Activated T-helper 1 cell treated with anti-CD3 and anti-CD28 coated beads, Interleukin-12 subunit alpha, Interleukin-12 subunit beta, Interleukin-2, Interleukin-4 antibody, amounts not matched to agents 30 ng/mL and 10 ng/mL and 1 ng/mL, durations not matched to agents 14 hours and 24 hours and 36 hours (primary cell): ENCODE data around the gene THRAP3. TPM values are rescaled to one million over a fixed set of nuclear protein-coding genes. Genes with fewer than 3 reads are reported as not detected.
"Not testable (repeated sequence)": the region's sequence is repeated elsewhere in the genome, so short reads cannot be mapped to it uniquely, and the experiment has no call there.

ENCODE experiments used
- DNase-seq: peaks from one replicate; pipeline ENCODE4 v3.0.0; 2021; ENCODE audit warnings: low spot score
- H3K27ac Mint-ChIP-seq: one replicate; pipeline ENCODE4 v1.8.0; 2021; ENCODE audit warnings: mild to moderate bottlenecking, mixed read lengths
- H3K27me3 Mint-ChIP-seq: one replicate; pipeline ENCODE4 v1.8.0; 2022; ENCODE audit warnings: mild to moderate bottlenecking, moderate library complexity, mixed read lengths; ENCODE audit not compliant: insufficient read depth
- H3K36me3 Mint-ChIP-seq: one replicate; pipeline ENCODE4 v1.8.0; 2021; ENCODE audit warnings: low read depth, mixed read lengths
- H3K4me1 Mint-ChIP-seq: one replicate; pipeline ENCODE4 v1.8.0; 2021; ENCODE audit warnings: low read depth, mixed read lengths
- H3K4me3 Mint-ChIP-seq: one replicate; pipeline ENCODE4 v1.8.0; 2021; ENCODE audit warnings: mild to moderate bottlenecking, moderate library complexity, mixed read lengths
- H3K9me3 Mint-ChIP-seq: one replicate; pipeline ENCODE4 v1.8.0; 2021; ENCODE audit warnings: mixed read lengths
- intact Hi-C: fragments of 100-400 bp; cut with micrococcal nuclease; formaldehyde crosslinking; loops from one replicate; pipeline ENCODE4 v1.15.1; 2024
- total RNA-seq: library from RNA; stranded (reverse); gene quantifications from 2 replicates; pipeline ENCODE4 v1.2.3, GENCODE V29; 2022

THRAP3 gene
- total RNA-seq, 1 donor from 2014 or later: 147 TPM

DNA sequence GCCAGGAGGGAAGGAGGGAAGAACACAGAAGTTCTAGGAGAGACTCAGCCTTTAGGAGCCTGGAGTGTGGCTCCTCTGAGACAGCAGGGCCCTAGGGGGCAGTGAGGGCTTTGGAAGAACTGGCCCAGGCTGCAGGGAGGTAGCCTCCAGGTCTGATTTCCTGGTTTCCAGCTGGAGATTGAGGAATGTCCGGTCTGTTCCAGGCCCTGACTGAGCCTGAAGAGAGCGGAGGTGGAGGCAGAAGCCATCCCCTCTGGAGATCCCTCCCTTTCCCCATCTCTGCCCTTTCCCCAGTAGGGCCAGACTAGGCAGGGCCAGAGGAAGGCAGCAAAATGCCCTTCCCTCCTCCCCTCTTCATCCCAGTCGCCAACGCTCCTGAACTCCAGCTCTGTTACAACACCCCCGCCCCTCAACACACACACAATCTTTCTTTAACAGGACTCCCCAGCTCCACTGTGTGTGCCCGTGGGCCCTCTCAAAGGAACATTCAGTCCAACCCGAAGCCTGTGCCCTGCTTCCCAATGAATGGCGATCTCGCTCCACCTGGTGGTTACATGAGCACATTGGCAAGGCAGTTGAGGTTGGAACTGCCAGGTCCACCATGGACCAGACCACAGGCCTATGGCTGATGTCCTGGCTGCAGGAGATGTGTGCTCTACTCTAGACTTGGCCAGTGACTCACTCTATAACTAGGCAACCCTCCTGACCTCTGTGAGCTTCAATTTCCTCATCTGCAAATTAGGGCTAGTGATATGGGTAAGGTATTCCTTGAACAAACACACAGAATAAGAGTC, 36.2 kb upstream of the THRAP3 start:
- Mint-ChIP-seq H3K9me3 (no peaks in the 10 kb centered on the region), H3K27me3 (no peaks in the 10 kb centered on the region), H3K4me3 (no peak overlapping the region), H3K36me3 (peaks cover 4% of the 10 kb centered on the region), H3K4me1 (peaks cover 6% of the 10 kb centered on the region), H3K27ac (peak overlapping the region; percentile 88)
- intact Hi-C loops: loop anchor here (1.0 kb wide), 4 partner anchors 36 to 97 kb away; partner anchors contain the start of genes THRAP3 and TRAPPC3
- DNase-seq: peak; percentile 76

DNA sequence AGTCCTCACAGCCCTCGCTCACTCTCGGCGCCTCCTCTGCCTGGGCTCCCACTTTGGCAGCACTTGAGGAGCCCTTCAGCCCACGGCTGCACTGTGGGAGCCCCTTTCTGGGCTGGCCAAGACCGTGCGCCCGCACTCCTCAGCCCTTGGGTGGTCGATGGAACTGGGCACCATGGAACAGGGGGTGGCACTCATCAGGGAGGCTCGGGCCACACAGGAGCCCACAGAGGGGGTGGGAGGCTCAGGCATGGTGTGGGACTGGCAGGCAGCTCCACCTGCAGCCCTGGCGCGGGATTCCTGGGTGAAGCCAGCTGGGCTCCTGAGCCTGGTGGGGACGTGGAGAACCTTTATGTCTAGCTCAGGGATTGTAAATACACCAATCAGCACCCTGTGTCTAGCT, 27.4 kb upstream of the THRAP3 start:
- DNase-seq, H3K27ac Mint-ChIP-seq, H3K27me3 Mint-ChIP-seq, H3K4me3 Mint-ChIP-seq, H3K36me3 Mint-ChIP-seq, H3K9me3 Mint-ChIP-seq, H3K4me1 Mint-ChIP-seq, intact Hi-C loops: not testable (repeated sequence)

DNA sequence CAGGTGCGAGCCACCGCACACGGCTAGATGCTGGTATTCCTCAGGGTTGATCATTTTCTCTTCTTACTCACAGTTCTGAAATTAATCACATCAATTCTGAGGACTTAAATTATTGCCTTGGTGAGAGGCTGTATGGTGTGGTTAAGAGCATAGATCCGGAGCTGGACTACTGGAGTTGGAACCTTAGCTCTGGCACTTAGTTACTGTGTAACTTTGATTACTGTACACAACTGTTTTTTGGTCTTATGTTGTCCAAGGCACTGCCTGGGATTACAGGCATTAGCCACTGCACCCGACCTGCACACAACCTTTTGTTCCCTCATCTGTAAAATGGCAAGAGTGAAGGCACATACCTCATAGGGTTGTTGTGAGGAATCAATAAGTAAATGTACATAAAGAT, 25.6 kb upstream of the THRAP3 start:
- no peak overlapping the region for H3K4me3 Mint-ChIP-seq
- H3K9me3 Mint-ChIP-seq: no peaks in the 10 kb centered on the region
- H3K36me3 Mint-ChIP-seq: no peaks in the 10 kb centered on the region
- no peaks in the 10 kb centered on the region for H3K27me3 Mint-ChIP-seq
- DNase-seq: no peak
- H3K4me1 Mint-ChIP-seq: no peaks in the 10 kb centered on the region
- no peak overlapping the region for H3K27ac Mint-ChIP-seq
- intact Hi-C loops: no loop called here

DNA sequence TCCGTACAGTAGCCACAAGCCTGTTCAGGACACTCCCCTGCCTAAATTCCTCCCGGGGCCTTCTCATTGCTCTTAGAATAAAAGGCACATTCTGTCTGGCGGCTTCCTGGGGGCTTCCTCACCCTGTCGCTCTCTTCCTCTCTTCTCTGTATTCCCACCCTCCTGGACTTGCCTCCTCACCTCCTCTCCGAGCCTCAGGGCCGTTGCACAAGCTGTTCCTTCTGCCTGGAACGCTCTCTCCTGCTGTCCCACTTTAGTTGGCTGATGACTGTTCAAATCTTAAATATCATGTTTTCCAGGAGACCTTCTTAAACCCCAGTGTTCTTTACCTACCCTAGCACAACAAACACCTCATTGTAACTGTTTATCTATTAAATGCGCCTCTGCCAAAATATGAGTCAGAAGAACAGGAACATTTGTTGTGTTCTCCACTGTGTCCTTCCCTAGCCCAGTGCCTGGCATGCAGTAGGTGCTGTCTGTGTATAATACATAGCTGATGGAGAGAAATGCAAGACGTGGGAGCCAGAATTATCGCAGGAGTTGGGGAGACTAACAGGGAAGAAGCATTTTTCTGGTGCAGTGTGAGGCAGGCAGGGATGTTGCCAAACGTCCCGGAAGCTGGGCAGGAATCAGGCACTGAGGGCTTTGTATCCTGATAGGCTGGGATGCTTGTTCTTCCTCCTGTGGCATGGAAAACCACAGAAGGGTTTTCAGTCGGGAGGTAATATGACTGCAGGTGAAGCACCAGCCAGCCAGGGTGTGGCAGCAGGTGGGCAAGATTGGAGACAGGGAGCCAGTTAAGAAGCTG, 24.1 kb upstream of the THRAP3 start:
- no peaks in the 10 kb centered on the region for H3K4me1 Mint-ChIP-seq
- no peak for DNase-seq
- no peaks in the 10 kb centered on the region for H3K36me3 Mint-ChIP-seq
- no peak overlapping the region for H3K4me3 Mint-ChIP-seq
- intact Hi-C loops: no loop called here
- no peak overlapping the region for H3K27ac Mint-ChIP-seq
- no peaks in the 10 kb centered on the region for H3K27me3 Mint-ChIP-seq
- H3K9me3 Mint-ChIP-seq: no peaks in the 10 kb centered on the region

DNA sequence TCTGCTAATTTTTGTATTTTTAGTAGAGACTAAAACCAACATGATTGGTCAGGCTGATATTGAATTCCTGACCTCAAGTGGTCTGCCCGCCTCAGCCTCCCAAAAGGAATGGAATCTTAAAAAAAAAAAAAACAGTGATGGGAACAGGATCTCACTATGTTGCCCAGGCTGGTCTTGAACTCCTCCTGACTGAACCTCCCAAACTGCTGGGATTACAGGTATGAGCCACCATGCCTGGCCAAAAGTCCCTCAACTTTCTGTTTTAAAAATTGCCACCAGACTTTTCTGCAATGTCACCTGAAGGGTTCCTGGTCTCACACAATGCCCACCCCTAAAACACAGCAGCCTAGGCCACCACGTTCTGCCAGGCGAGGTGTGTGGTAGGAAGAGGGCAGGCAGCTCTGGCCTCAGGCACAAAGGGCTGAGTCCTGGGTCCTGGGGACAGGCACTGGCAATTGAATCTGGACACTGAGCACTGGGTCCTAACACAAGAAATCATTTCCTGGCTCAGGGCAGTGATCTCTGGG, 21.2 kb upstream of the THRAP3 start:
- H3K36me3 Mint-ChIP-seq: no peaks in the 10 kb centered on the region

DNA sequence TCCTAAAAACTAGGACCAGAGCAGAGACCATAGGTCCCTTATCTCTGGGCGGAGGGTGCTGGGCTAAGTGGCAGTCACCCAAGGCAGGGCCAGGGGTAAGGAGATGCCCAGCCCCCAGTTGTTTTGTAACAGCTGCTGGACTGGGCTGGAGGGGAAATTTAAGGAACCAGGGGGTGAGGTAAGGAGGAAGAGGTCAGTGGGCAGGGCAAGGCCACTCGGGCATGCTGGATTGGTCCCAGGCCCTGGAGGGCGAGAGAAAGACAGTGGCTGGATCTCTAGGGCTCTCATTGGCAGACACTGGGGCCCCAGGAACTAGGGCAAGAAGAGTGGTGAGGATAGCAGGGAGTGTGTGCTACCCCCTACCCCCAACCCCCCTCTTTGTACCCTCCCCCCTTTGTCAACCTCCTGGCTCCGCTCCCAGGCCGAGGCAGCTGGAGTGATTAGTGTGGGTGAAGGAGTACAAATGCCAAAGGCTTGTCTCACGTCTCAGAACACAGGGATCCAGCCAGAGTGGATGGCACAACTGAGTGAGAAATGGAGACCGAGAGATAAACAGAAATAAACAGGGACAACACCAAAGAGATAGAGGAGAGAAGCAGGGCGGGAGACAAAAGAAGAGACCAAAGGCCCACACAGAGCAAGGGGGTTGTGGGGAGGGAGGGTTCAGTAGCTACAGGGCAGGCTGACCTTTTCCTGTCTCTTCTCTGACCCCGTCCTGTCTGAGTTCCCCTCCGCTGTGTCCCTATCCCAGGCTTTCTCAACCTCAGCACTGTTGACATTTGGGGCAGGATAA, 20.5 kb upstream of the THRAP3 start:
- H3K4me3 Mint-ChIP-seq: no peak overlapping the region
- no peaks in the 10 kb centered on the region for H3K36me3 Mint-ChIP-seq
- DNase-seq: no peak
- no peaks in the 10 kb centered on the region for H3K9me3 Mint-ChIP-seq
- intact Hi-C loops: no loop called here
- H3K4me1 Mint-ChIP-seq: peaks cover 10% of the 10 kb centered on the region
- H3K27me3 Mint-ChIP-seq: no peaks in the 10 kb centered on the region
- no peak overlapping the region for H3K27ac Mint-ChIP-seq

More for the DNA sequence above, 21.2 kb upstream of the THRAP3 start:
- Mint-ChIP-seq H3K4me3 (no peak overlapping the region), H3K4me1 (peaks cover 10% of the 10 kb centered on the region), H3K27me3 (no peaks in the 10 kb centered on the region), H3K27ac (no peak overlapping the region), H3K9me3 (no peaks in the 10 kb centered on the region)
- intact Hi-C loops: no loop called here
- DNase-seq: no peak

DNA sequence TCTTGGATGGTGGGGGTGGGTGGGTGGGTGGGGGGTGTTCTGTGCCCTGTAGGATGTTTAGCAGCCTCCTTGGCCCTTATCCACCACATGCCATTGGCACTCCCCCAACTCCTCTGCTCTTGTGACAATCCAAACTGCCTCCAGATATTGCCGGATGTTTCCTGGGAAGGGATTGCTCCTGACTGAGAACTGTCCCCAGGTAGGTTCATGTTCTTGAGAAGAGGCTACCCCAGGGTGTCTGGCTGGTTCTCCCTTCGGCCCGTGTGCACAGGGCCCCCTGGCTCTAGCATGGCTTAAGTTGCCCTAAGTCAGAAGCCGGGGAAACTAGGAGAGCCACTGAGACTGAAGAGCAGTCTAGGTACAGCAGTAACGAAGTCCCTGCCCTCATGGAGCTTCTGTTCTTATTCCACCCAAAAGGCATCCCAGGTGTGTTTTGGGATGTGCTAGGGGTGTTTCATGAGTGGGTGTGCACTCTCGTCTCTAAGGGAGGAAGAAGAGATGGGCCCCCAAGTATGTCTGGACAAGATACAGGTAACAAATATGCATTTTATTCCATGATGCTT, 19.8 kb upstream of the THRAP3 start:
- Mint-ChIP-seq H3K4me3 (no peak overlapping the region), H3K27ac (no peak overlapping the region), H3K9me3 (no peaks in the 10 kb centered on the region), H3K36me3 (no peaks in the 10 kb centered on the region), H3K27me3 (no peaks in the 10 kb centered on the region), H3K4me1 (peaks cover 10% of the 10 kb centered on the region)
- intact Hi-C loops: no loop called here
- DNase-seq: no peak

DNA sequence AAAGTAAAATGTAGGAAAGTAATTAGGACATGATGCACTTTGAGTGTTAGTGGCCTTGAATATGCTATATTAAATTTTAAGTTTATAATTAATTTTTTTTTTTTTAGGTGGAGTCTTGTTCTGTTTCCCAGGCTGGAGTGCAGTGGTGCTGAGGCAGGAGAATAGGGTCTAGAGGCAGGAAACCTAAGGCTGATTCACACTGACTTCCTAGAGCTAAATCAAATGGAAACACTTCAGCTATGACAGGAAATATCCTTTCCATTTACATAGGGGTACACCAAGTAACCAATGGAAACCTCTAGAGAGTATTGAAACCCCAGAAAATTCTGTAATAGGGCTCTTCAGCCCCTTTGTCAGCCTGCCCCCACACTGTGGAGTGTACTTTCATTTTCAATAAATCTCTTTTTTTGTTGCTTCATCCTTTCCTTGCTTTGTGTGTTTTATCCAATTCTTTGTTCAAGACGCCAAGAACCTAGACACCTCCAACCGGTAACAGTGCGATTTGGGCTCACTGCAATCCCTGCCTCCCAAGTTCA, 17.9 kb upstream of the THRAP3 start:
- Mint-ChIP-seq H3K4me3 (no peak overlapping the region), H3K27ac (peak overlapping the region; percentile 29), H3K9me3 (no peaks in the 10 kb centered on the region), H3K36me3 (no peaks in the 10 kb centered on the region), H3K4me1 (peaks cover 10% of the 10 kb centered on the region), H3K27me3 (no peaks in the 10 kb centered on the region)
- intact Hi-C loops: loop anchor here (1.0 kb wide), 1 partner anchor 17 kb away; no protein-coding TSS in a partner anchor
- DNase-seq: no peak

DNA sequence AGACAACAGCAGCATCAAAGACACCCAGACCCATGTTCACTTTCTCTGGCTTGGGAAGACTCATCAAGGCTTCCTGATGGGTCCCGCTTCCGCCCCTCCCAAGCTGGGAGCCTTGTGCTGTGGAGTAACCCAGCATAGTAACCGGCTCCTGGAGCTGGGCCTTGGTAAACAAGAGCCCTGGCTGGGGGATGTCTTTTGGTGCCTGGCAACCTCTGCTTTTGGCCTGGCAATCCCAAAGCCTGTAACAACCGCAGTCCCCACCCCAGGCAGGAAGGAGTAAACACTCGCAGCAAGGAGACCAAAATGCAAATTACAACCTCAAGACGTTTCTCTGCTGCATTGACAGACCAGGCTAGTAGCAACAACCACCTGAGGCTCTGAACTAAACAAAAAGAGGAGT, 16.9 kb upstream of the THRAP3 start:
- Mint-ChIP-seq H3K4me3 (no peak overlapping the region), H3K27ac (no peak overlapping the region), H3K36me3 (no peaks in the 10 kb centered on the region), H3K9me3 (no peaks in the 10 kb centered on the region), H3K27me3 (no peaks in the 10 kb centered on the region), H3K4me1 (peaks cover 10% of the 10 kb centered on the region)
- intact Hi-C loops: no loop called here
- DNase-seq: no peak

DNA sequence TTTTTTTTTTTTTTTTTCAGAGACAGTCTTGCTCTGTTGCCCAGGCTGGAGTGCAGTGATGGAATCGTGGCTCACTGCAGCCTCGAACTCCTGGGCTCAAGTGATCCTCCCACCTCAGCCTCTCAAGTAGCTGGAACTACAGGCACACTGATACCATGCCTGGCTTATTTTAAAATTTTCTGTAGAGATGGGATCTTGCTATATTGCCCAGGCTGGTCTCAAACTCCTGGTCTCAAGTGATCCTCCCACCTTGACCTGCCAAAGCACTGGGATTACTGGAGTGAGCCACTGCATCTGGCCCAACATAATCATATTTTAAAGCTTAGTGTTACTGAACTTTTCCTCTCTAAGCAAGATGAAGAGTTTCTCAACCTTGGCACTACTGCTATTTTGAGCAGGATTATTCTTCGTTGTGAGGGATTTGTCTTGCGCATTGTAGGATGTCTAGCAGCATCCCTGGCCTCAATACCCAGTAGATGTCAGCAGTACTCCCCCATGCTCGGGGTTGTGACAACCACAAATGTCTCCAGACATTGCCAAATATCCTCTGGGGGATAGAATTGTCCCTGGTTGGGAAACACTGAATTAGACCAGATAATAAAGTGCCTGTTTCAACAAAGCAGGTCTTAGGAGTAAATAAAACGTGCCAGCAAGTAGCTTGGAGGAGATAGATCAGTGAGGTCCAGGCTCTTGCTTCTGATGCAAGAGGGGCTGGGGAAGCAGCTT, 15.1 kb upstream of the THRAP3 start:
- Mint-ChIP-seq H3K4me3 (no peak overlapping the region), H3K27me3 (no peaks in the 10 kb centered on the region), H3K9me3 (no peaks in the 10 kb centered on the region), H3K36me3 (no peaks in the 10 kb centered on the region), H3K27ac (no peak overlapping the region), H3K4me1 (peaks cover 10% of the 10 kb centered on the region)
- intact Hi-C loops: no loop called here
- no peak for DNase-seq

DNA sequence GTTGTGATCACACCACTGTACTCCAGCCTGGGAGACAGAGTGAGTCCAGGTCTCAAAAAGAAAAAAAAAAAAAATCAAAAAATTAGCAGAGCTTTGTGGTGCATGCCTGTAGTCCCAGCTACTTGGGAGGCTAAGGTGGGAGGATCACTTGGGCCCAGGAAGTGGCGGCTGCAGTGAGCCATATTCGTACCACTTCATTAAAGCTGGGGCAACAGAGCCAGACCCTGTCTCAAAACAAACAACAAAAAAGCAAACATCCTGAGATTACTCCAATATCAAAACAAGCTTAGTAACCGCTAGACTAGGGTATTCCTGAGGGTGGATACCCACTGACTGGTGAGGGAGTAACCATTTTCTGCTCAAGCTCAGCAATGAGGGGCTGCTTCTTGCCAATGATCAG, 12.9 kb upstream of the THRAP3 start:
- no peaks in the 10 kb centered on the region for H3K27me3 Mint-ChIP-seq
- H3K4me3 Mint-ChIP-seq: no peak overlapping the region
- no peak overlapping the region for H3K27ac Mint-ChIP-seq
- DNase-seq: no peak
- intact Hi-C loops: no loop called here
- H3K36me3 Mint-ChIP-seq: no peaks in the 10 kb centered on the region
- peaks cover 9% of the 10 kb centered on the region for H3K4me1 Mint-ChIP-seq
- H3K9me3 Mint-ChIP-seq: no peaks in the 10 kb centered on the region

DNA sequence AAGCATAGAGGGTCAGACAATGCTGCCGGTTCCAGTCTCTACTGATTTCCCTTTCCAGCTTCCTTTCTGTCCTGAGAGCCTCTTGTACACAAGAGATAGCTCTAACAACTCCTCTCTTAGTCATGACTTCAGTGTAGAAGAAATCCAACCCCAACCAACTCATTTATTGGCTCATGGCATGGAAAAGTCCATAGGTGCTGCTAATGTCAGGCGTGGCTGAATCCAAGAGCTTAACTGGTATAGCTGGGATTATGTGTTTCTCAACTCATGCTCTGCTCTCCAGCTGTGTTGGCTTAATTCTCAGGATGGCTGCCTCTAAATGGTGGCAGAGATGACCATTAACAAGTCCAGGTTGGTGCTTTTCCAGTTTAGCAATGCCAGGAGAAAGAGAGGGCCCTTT, 12.4 kb upstream of the THRAP3 start:
- H3K27ac Mint-ChIP-seq: no peak overlapping the region
- no peaks in the 10 kb centered on the region for H3K27me3 Mint-ChIP-seq
- H3K9me3 Mint-ChIP-seq: no peaks in the 10 kb centered on the region
- intact Hi-C loops: no loop called here
- DNase-seq: no peak
- no peaks in the 10 kb centered on the region for H3K36me3 Mint-ChIP-seq
- no peak overlapping the region for H3K4me3 Mint-ChIP-seq
- peaks cover 4% of the 10 kb centered on the region for H3K4me1 Mint-ChIP-seq
